CD8-positive, alpha-beta memory T cell (primary cell): ENCODE data around the gene DYDC1. TPM values are rescaled to one million over a fixed set of nuclear protein-coding genes. Genes with fewer than 3 reads are reported as not detected.
"Not testable (repeated sequence)": the region's sequence is repeated elsewhere in the genome, so short reads cannot be mapped to it uniquely, and the experiment has no call there.

ENCODE experiments used
- CTCF ChIA-PET: fragments of 350-600 bp; sonication (Branson Sonifier 250); formaldehyde crosslinking; loops from one replicate; lab custom pipeline; 2021; ENCODE audit warnings: antibody characterized with exemption; lab: Charles Lee
- POLR2A ChIA-PET: fragments of 350-600 bp; sonication (Branson Sonifier 250); formaldehyde crosslinking; loops from one replicate; lab custom pipeline; 2021; ENCODE audit warnings: antibody characterized with exemption; lab: Charles Lee
- DNase-seq, 5 donors: peaks; one replicate each; pipeline versions ENCODE4 v3.0.0 to v3.0.0-alpha.2; 2020 to 2022; ENCODE audit warnings: mixed read lengths in 1 of 5
- H3K27ac ChIP-seq: one replicate; pipeline ENCODE4 v1.7.0; 2013; ENCODE audit warnings: low read depth, mild to moderate bottlenecking, low read length, moderate library complexity
- H3K27me3 ChIP-seq: 2 replicates; pipeline ENCODE4 v1.7.0; 2013; ENCODE audit warnings: low read length, mild to moderate bottlenecking; ENCODE audit not compliant: insufficient read depth, poor library complexity, severe bottlenecking
- H3K36me3 ChIP-seq: 2 replicates; pipeline ENCODE4 v1.7.0; 2013; ENCODE audit warnings: mild to moderate bottlenecking, low read length, moderate library complexity; ENCODE audit not compliant: insufficient read depth
- H3K4me1 ChIP-seq: 2 replicates; pipeline ENCODE4 v1.7.0; 2013; ENCODE audit warnings: mild to moderate bottlenecking, low read length, moderate library complexity; ENCODE audit not compliant: insufficient read depth
- H3K4me3 ChIP-seq: 2 replicates; pipeline ENCODE4 v1.7.0; 2013; ENCODE audit warnings: mild to moderate bottlenecking, low read length
- H3K9me3 ChIP-seq: 2 replicates; pipeline ENCODE4 v1.7.0; 2013; ENCODE audit warnings: mild to moderate bottlenecking, low read length
- H3K27ac Mint-ChIP-seq, 8 donors: one replicate each; pipeline ENCODE4 v1.8.0; 2020 to 2021; ENCODE audit warnings: mixed read lengths in 8 of 8, mild to moderate bottlenecking in 6 of 8, inconsistent platforms in 3 of 8, moderate library complexity in 3 of 8
- H3K27me3 Mint-ChIP-seq, 2 donors: one replicate each; pipeline ENCODE4 v1.8.0; 2020 to 2021; ENCODE audit warnings: mixed read lengths in 2 of 2, mild to moderate bottlenecking in 1 of 2, moderate library complexity in 1 of 2
- H3K36me3 Mint-ChIP-seq, 3 donors: one replicate each; pipeline ENCODE4 v1.8.0; 2020 to 2021; ENCODE audit warnings: mixed read lengths in 3 of 3, inconsistent platforms in 1 of 3, mild to moderate bottlenecking in 1 of 3
- H3K4me1 Mint-ChIP-seq, 3 donors: one replicate each; pipeline ENCODE4 v1.8.0; 2020 to 2021; ENCODE audit warnings: mixed read lengths in 3 of 3, inconsistent platforms in 1 of 3, mild to moderate bottlenecking in 1 of 3
- H3K4me3 Mint-ChIP-seq, 7 donors: one replicate each; pipeline ENCODE4 v1.8.0; 2020 to 2021; ENCODE audit warnings: mixed read lengths in 7 of 7, mild to moderate bottlenecking in 6 of 7, moderate library complexity in 4 of 7, inconsistent platforms in 2 of 7
- H3K9me3 Mint-ChIP-seq, 5 donors: one replicate each; pipeline ENCODE4 v1.8.0; 2020 to 2022; ENCODE audit warnings: mixed read lengths in 5 of 5, mild to moderate bottlenecking in 3 of 5, moderate library complexity in 2 of 5, inconsistent platforms in 1 of 5
- polyA plus RNA-seq: library from polyadenylated mRNA; unstranded; fragments of 300-500 nt; fragmentation: Illumina TruSeq; gene quantifications from one replicate; pipeline ENCODE4 v1.2.3, GENCODE V29; 2021
- total RNA-seq, 2 experiments: library from RNA; stranded (reverse); gene quantifications; one replicate each; pipeline ENCODE4 v1.2.3, GENCODE V29; 2021

DYDC1 gene
- total and polyA plus RNA-seq, 3 experiments from 2014 or later: not detected

- no peaks in the 10 kb centered on the region for H3K36me3 ChIP-seq
- H3K4me1 ChIP-seq: no peaks in the 10 kb centered on the region
- no peaks in the 10 kb centered on the region for H3K4me1 Mint-ChIP-seq
- ChIA-PET POLR2A (no interaction called here), CTCF (no interaction called here)
- H3K27ac ChIP-seq: no peak overlapping the region
- H3K9me3 Mint-ChIP-seq: no peaks in the 10 kb centered on the region
- H3K27me3 ChIP-seq: no peaks in the 10 kb centered on the region
- no peak for DNase-seq
- H3K27me3 Mint-ChIP-seq: peaks cover 13 to 21% of the 10 kb centered on the region in 2 donors
- H3K36me3 Mint-ChIP-seq: no peaks in the 10 kb centered on the region
- H3K4me3 ChIP-seq: no peak overlapping the region
- H3K27ac Mint-ChIP-seq: no peak overlapping the region
- H3K9me3 ChIP-seq: no peaks in the 10 kb centered on the region
- no peak overlapping the region for H3K4me3 Mint-ChIP-seq
These were observed 36.7 kb downstream of the DYDC1 start for GRCh38 chr10:80319725-80320290.

- Mint-ChIP-seq H3K4me1 (no peaks in the 10 kb centered on the region), H3K9me3 (no peaks in the 10 kb centered on the region), H3K36me3 (no peaks in the 10 kb centered on the region), H3K27ac (no peak overlapping the region), H3K27me3 (peaks cover 13 to 21% of the 10 kb centered on the region in 2 donors), H3K4me3 (no peak overlapping the region)
- Histone ChIP-seq H3K4me1 (no peaks in the 10 kb centered on the region), H3K4me3 (no peak overlapping the region), H3K9me3 (no peaks in the 10 kb centered on the region), H3K27me3 (no peaks in the 10 kb centered on the region), H3K36me3 (no peaks in the 10 kb centered on the region), H3K27ac (no peak overlapping the region)
- ChIA-PET POLR2A (no interaction called here), CTCF (no interaction called here)
- no peak for DNase-seq
These were observed 37.2 kb downstream of the DYDC1 start for GRCh38 chr10:80319318-80319717.

- no peaks in the 10 kb centered on the region for H3K36me3 ChIP-seq
- H3K4me1 Mint-ChIP-seq: no peaks in the 10 kb centered on the region
- no peak for DNase-seq
- no peaks in the 10 kb centered on the region for H3K36me3 Mint-ChIP-seq
- H3K4me3 ChIP-seq: no peak overlapping the region
- H3K9me3 Mint-ChIP-seq: no peaks in the 10 kb centered on the region
- no peaks in the 10 kb centered on the region for H3K4me1 ChIP-seq
- H3K27ac Mint-ChIP-seq: no peak overlapping the region
- ChIA-PET POLR2A (no interaction called here), CTCF (no interaction called here)
- no peaks in the 10 kb centered on the region for H3K9me3 ChIP-seq
- H3K27me3 ChIP-seq: no peaks in the 10 kb centered on the region
- peaks cover 13 to 21% of the 10 kb centered on the region in 2 donors for H3K27me3 Mint-ChIP-seq
- H3K27ac ChIP-seq: no peak overlapping the region
- H3K4me3 Mint-ChIP-seq: no peak overlapping the region
These were observed 37.8 kb downstream of the DYDC1 start for GRCh38 chr10:80318742-80319141.

- CTCF ChIA-PET: no interaction called here
- H3K27ac Mint-ChIP-seq: no peak overlapping the region
- no peaks in the 10 kb centered on the region for H3K36me3 Mint-ChIP-seq
- peaks cover 11 to 15% of the 10 kb centered on the region in 2 donors for H3K27me3 Mint-ChIP-seq
- Histone ChIP-seq H3K27me3 (no peaks in the 10 kb centered on the region), H3K27ac (no peak overlapping the region), H3K9me3 (no peaks in the 10 kb centered on the region), H3K36me3 (no peaks in the 10 kb centered on the region), H3K4me1 (no peaks in the 10 kb centered on the region), H3K4me3 (no peak overlapping the region)
- H3K4me3 Mint-ChIP-seq: no peak overlapping the region
- H3K9me3 Mint-ChIP-seq: peaks cover 0 to 2% (median 0%) of the 10 kb centered on the region in 5 donors
- POLR2A ChIA-PET: no interaction called here
- no peaks in the 10 kb centered on the region for H3K4me1 Mint-ChIP-seq
- no peak for DNase-seq
These were observed 41.2 kb downstream of the DYDC1 start for GRCh38 chr10:80315391-80315790.

GRCh38 chr10:80313523-80313922 is 43.0 kb downstream of the DYDC1 start:
- Mint-ChIP-seq H3K9me3 (peaks cover 0 to 4% (median 1%) of the 10 kb centered on the region in 5 donors), H3K4me1 (no peaks in the 10 kb centered on the region), H3K36me3 (no peaks in the 10 kb centered on the region), H3K4me3 (no peak overlapping the region), H3K27ac (no peak overlapping the region), H3K27me3 (peaks cover 4 to 8% of the 10 kb centered on the region in 2 donors)
- POLR2A ChIA-PET: no interaction called here
- Histone ChIP-seq H3K4me1 (no peaks in the 10 kb centered on the region), H3K36me3 (no peaks in the 10 kb centered on the region), H3K4me3 (no peak overlapping the region), H3K9me3 (no peaks in the 10 kb centered on the region), H3K27ac (no peak overlapping the region), H3K27me3 (no peaks in the 10 kb centered on the region)
- DNase-seq: no peak
- CTCF ChIA-PET: no interaction called here

GRCh38 chr10:80305989-80306388 is 50.6 kb downstream of the DYDC1 start:
- H3K27me3 ChIP-seq, POLR2A ChIA-PET, H3K27ac ChIP-seq, H3K4me1 ChIP-seq, H3K4me1 Mint-ChIP-seq, CTCF ChIA-PET, H3K36me3 Mint-ChIP-seq, H3K4me3 ChIP-seq, H3K36me3 ChIP-seq, H3K9me3 ChIP-seq, H3K4me3 Mint-ChIP-seq, H3K27ac Mint-ChIP-seq, DNase-seq: not testable (repeated sequence)
- Mint-ChIP-seq H3K9me3 (peaks cover 16 to 36% (median 26%) of the 10 kb centered on the region in 5 donors), H3K27me3 (peaks cover 24 to 35% of the 10 kb centered on the region in 2 donors)

GRCh38 chr10:80296942-80297341 is 59.6 kb downstream of the DYDC1 start:
- no peaks in the 10 kb centered on the region for H3K9me3 ChIP-seq
- no peak overlapping the region for H3K4me3 ChIP-seq
- no peak overlapping the region for H3K4me3 Mint-ChIP-seq
- H3K4me1 ChIP-seq: no peaks in the 10 kb centered on the region
- H3K9me3 Mint-ChIP-seq: peaks cover 28 to 36% (median 32%) of the 10 kb centered on the region in 5 donors
- no peaks in the 10 kb centered on the region for H3K4me1 Mint-ChIP-seq
- no peak for DNase-seq
- H3K27me3 ChIP-seq: no peaks in the 10 kb centered on the region
- no peak overlapping the region for H3K27ac Mint-ChIP-seq
- H3K36me3 ChIP-seq: no peaks in the 10 kb centered on the region
- H3K27me3 Mint-ChIP-seq: peaks cover 5 to 35% of the 10 kb centered on the region in 2 donors
- peaks cover 0 to 9% (median 1%) of the 10 kb centered on the region in 3 donors for H3K36me3 Mint-ChIP-seq
- ChIA-PET POLR2A (no interaction called here), CTCF (no interaction called here)
- no peak overlapping the region for H3K27ac ChIP-seq

GRCh38 chr10:80292607-80293239 is 63.8 kb downstream of the DYDC1 start:
- peaks cover 0 to 4% (median 0%) of the 10 kb centered on the region in 3 donors for H3K36me3 Mint-ChIP-seq
- DNase-seq: no peak
- H3K36me3 ChIP-seq: no peaks in the 10 kb centered on the region
- H3K27me3 Mint-ChIP-seq: peaks cover 12 to 44% of the 10 kb centered on the region in 2 donors
- H3K9me3 ChIP-seq: no peaks in the 10 kb centered on the region
- peaks cover 9 to 14% (median 12%) of the 10 kb centered on the region in 5 donors for H3K9me3 Mint-ChIP-seq
- no peak overlapping the region for H3K4me3 ChIP-seq
- H3K27ac Mint-ChIP-seq: no peak overlapping the region
- CTCF ChIA-PET: no interaction called here
- no peak overlapping the region for H3K27ac ChIP-seq
- POLR2A ChIA-PET: no interaction called here
- H3K4me1 Mint-ChIP-seq: peaks cover 0 to 2% (median 0%) of the 10 kb centered on the region in 3 donors
- H3K4me3 Mint-ChIP-seq: no peak overlapping the region
- H3K4me1 ChIP-seq: no peaks in the 10 kb centered on the region
- no peaks in the 10 kb centered on the region for H3K27me3 ChIP-seq
